K562 (cell line): Measurements from ENCODE around the gene GNB2. TPM values are rescaled to one million over a fixed set of nuclear protein-coding genes. Genes with fewer than 3 reads are reported as not detected.
A peak's percentile ranks its signal among the peaks of the same experiment; 100 is the strongest.

Experiments used
- ATAC-seq: fragments of 200-7000 bp; cut with Tn5 transposase; 3 replicates; pipeline ENCODE4 v1.9.1; 2020; ENCODE audit warnings: moderate library complexity
- BruUV-seq: library from RNA; stranded (reverse); fragments of 400-500 nt; replicated peaks from 2 replicates; lab custom pipeline; 2021; lab: Mats Ljungman, UMichigan
- CTCF ChIA-PET: fragments of 300-600 bp; formaldehyde crosslinking; extraction: SDS; loops from one replicate; lab custom pipeline; 2021; ENCODE audit warnings: low intra/inter-chr PET ratio; lab: Yijun Ruan, JAX
- POLR2A ChIA-PET: fragments of 300-600, 350-650 bp; sonication (Branson Sonifier 250); formaldehyde crosslinking; extraction: SDS; loops from one replicate; lab custom pipeline; 2021; ENCODE audit warnings: antibody characterized with exemption, inconsistent platforms; lab: Yijun Ruan, JAX
- DNase-seq, 4 experiments: peaks; one replicate each; pipeline versions ENCODE4 v3.0.0 to v3.0.0-alpha.2; 2011 to 2018; ENCODE audit warnings: low spot score in 3 of 4, mixed read lengths in 3 of 4; ENCODE audit errors: extremely low read depth in 1 of 4
- FAIRE-seq: peaks from 2 replicates; lab custom pipeline; 2011; peaks lifted over from hg19 to GRCh38; lab: Jason Lieb, UNC
- H2AFZ ChIP-seq: 2 replicates; pipeline ENCODE4 v1.6.0; 2011; ENCODE audit warnings: low read depth, low read length, control low read depth, inconsistent platforms
- H3K27ac ChIP-seq: fragments of 200-600 bp; 3 replicates; pipeline ENCODE4 v1.8.0; 2011; ENCODE audit warnings: low read depth, mild to moderate bottlenecking, control low read depth, inconsistent platforms, low read length, moderate library complexity, mixed read lengths; ENCODE audit errors: extremely low read depth
- H3K27me3 ChIP-seq, 2 experiments: fragments of 300-600 bp in 1 of 2; 2 replicates in 1 of 2; 3 replicates in 1 of 2; pipeline versions ENCODE4 v1.6.0 to v1.8.0; 2011; ENCODE audit warnings: inconsistent platforms in 2 of 2, low read length in 2 of 2, mild to moderate bottlenecking in 1 of 2, mixed read lengths in 1 of 2, moderate library complexity in 1 of 2; ENCODE audit not compliant: control insufficient read depth in 2 of 2, insufficient read depth in 2 of 2
- H3K36me3 ChIP-seq: fragments of 300-600 bp; 3 replicates; pipeline ENCODE4 v1.8.0; 2011; ENCODE audit warnings: mild to moderate bottlenecking, low read length, inconsistent platforms; ENCODE audit not compliant: control insufficient read depth, insufficient read depth
- H3K4me1 ChIP-seq, 2 experiments: fragments of 200-600 bp in 1 of 2; replicated peaks in 1 of 2; 2 replicates in 1 of 2; 3 replicates in 1 of 2; pipeline versions ENCODE4 v1.5.1 to v1.8.0; 2011; ENCODE audit warnings: inconsistent platforms in 2 of 2, low read length in 2 of 2, mild to moderate bottlenecking in 1 of 2, mixed read lengths in 1 of 2, moderate library complexity in 1 of 2; ENCODE audit not compliant: control insufficient read depth in 2 of 2, insufficient read depth in 2 of 2
- H3K4me2 ChIP-seq: 2 replicates; pipeline ENCODE4 v1.6.1; 2011; ENCODE audit warnings: low read length, control low read depth, inconsistent platforms, mixed read lengths; ENCODE audit not compliant: insufficient read depth
- H3K4me3 ChIP-seq: fragments of 200-600 bp; sonication (generic), shearing (Covaris generic); 2 replicates; pipeline ENCODE4 v1.5.1; 2016; ENCODE audit warnings: control low read depth, inconsistent platforms
- H3K79me2 ChIP-seq: fragments of 200-600 bp; 3 replicates; pipeline ENCODE4 v1.8.0; 2011; ENCODE audit warnings: low read length, inconsistent platforms; ENCODE audit not compliant: control insufficient read depth, insufficient read depth
- H3K9ac ChIP-seq, 2 experiments: 2 replicates each; pipeline versions ENCODE4 v1.6.0 to v1.6.1; 2011; ENCODE audit warnings: low read depth in 2 of 2, low read length in 2 of 2, control low read depth in 1 of 2, inconsistent platforms in 1 of 2, mild to moderate bottlenecking in 1 of 2, mixed read lengths in 1 of 2; ENCODE audit not compliant: insufficient read depth in 1 of 2
- H3K9me1 ChIP-seq: one replicate; pipeline ENCODE4 v1.6.0; 2011; ENCODE audit warnings: inconsistent platforms, mild to moderate bottlenecking, low read length, moderate library complexity; ENCODE audit not compliant: control insufficient read depth, insufficient read depth
- H3K9me3 ChIP-seq: replicated peaks from 2 replicates; pipeline ENCODE4 v1.5.1; 2011; ENCODE audit warnings: low read depth, low read length, inconsistent platforms; ENCODE audit not compliant: control insufficient read depth, insufficient read depth
- H4K20me1 ChIP-seq: replicated peaks from 2 replicates; pipeline ENCODE4 v1.6.1; 2011; ENCODE audit warnings: low read length, inconsistent platforms, mixed read lengths; ENCODE audit not compliant: control insufficient read depth, insufficient read depth
- ARID2 ChIP-seq: fragments of 450-650 bp; IDR thresholded peaks from 2 replicates; pipeline ENCODE4 v1.6.1; 2017; ENCODE audit warnings: antibody characterized with exemption, mild to moderate bottlenecking
- CBX2 ChIP-seq: fragments of 200-600 bp; sonication (generic); IDR thresholded peaks from one replicate; pipeline ENCODE4 v1.6.1; 2012; ENCODE audit warnings: mild to moderate bottlenecking, low read length, inconsistent platforms; ENCODE audit not compliant: insufficient read depth, poor library complexity, severe bottlenecking
- GTF2E2 ChIP-seq: fragments of 200-800 bp; sonication (Bioruptor generic); IDR thresholded peaks from 2 replicates; pipeline ENCODE4 v1.6.1; 2016; ENCODE audit warnings: missing genetic modification characterization, missing compliant biosample characterization
- HOXB6 ChIP-seq: fragments of 250-450 bp; sonication (Bioruptor Pico); IDR thresholded peaks from 2 replicates; pipeline ENCODE4 v1.5.1; 2022; ENCODE audit warnings: mild to moderate bottlenecking, borderline replicate concordance
- HSF4 ChIP-seq: fragments of 250-450 bp; sonication (Bioruptor Pico); IDR thresholded peaks from 2 replicates; pipeline ENCODE4 v2.1.2; 2022; ENCODE audit warnings: mild to moderate bottlenecking, moderate library complexity, borderline replicate concordance
- MXI1 ChIP-seq: IDR thresholded peaks from 2 replicates; pipeline ENCODE4 v1.6.1; 2011; ENCODE audit warnings: low read depth, mild to moderate bottlenecking, improper control_type of control experiment, low read length
- POLR2G ChIP-seq: fragments of 200-400 bp; formaldehyde crosslinking; IDR thresholded peaks from 2 replicates; pipeline ENCODE4 v1.6.1; 2017; ENCODE audit warnings: low read depth, mild to moderate bottlenecking, antibody characterized with exemption, low read length, moderate library complexity
- RAD21 ChIP-seq, 2 experiments: fragments of 250-450 bp in 1 of 2; fragments of 450-650 bp in 1 of 2; sonication (Bioruptor Pico) in 1 of 2; formaldehyde crosslinking in 1 of 2; IDR thresholded peaks in 1 of 2; conservative IDR thresholded peaks in 1 of 2; 2 replicates each; pipeline versions ENCODE4 v1.4.0 to v1.8.0; 2020 to 2022; ENCODE audit warnings: mild to moderate bottlenecking in 2 of 2, moderate library complexity in 1 of 2
- RBFOX2 ChIP-seq: fragments of 200-400 bp; formaldehyde crosslinking; IDR thresholded peaks from 2 replicates; pipeline ENCODE4 v1.6.1; 2017; ENCODE audit warnings: low read depth, mild to moderate bottlenecking, low read length, moderate library complexity
- RBM14 ChIP-seq: fragments of 200-400 bp; formaldehyde crosslinking; IDR thresholded peaks from 2 replicates; pipeline ENCODE4 v1.6.1; 2018; ENCODE audit warnings: low read depth, mild to moderate bottlenecking, low read length, moderate library complexity, borderline replicate concordance; ENCODE audit not compliant: insufficient read depth
- RHOXF2B ChIP-seq: fragments of 250-450 bp; sonication (Bioruptor Pico); conservative IDR thresholded peaks from 2 replicates; pipeline ENCODE4 v1.5.1; 2021
- SIRT6 ChIP-seq: IDR thresholded peaks from one replicate; pipeline ENCODE4 v1.6.1; 2012; ENCODE audit warnings: low read depth, mild to moderate bottlenecking, control low read depth, inconsistent platforms, low read length, moderate library complexity
- XRCC3 ChIP-seq: fragments of 450-650 bp; IDR thresholded peaks from 2 replicates; pipeline ENCODE4 v1.6.1; 2017; ENCODE audit warnings: mild to moderate bottlenecking, moderate library complexity
- ZFP1 ChIP-seq: fragments of 450-650 bp; formaldehyde crosslinking; IDR thresholded peaks from 2 replicates; pipeline ENCODE4 v1.4.0; 2020; ENCODE audit warnings: mild to moderate bottlenecking, mixed read lengths
- ZNF696 ChIP-seq: fragments of 250-450 bp; sonication (Bioruptor Pico); conservative IDR thresholded peaks from 2 replicates; pipeline ENCODE4 v1.4.0; 2020; ENCODE audit warnings: mild to moderate bottlenecking, moderate library complexity
- ZNF707 ChIP-seq: fragments of 250-450 bp; sonication (Bioruptor Pico); conservative IDR thresholded peaks from 2 replicates; pipeline ENCODE4 v1.8.0; 2022; ENCODE audit warnings: inconsistent platforms, mild to moderate bottlenecking, moderate library complexity
- WGBS: fragments of 100-300 bp; shearing (Covaris generic); methylation state at CpG from one replicate; pipeline ENCODE4 v1.1.6; 2016; ENCODE audit warnings: low coverage, mixed read lengths; ENCODE audit not compliant: insufficient coverage; ENCODE audit errors: missing lambda C conversion rate; 5-methylcytosine and 5-hydroxymethylcytosine counted together
- in situ Hi-C: fragments of 300-500 bp; cut with MboI; formaldehyde crosslinking; loops from 4 replicates; pipeline ENCODE4 v1.15.0; 2018; ENCODE audit warnings: inconsistent platforms, mixed read lengths
- intact Hi-C: fragments of 100-400 bp; cut with micrococcal nuclease; formaldehyde crosslinking; loops from 2 replicates; pipeline ENCODE4 v1.14.2; 2022
- polyA plus RNA-seq, 8 experiments: library from polyadenylated mRNA; depleted of rRNA in 4 of 8; stranded (reverse) in 5 of 8; unstranded in 3 of 8; fragments of >200 nt; fragmentation: Nextera tagmentation in 2 of 8; fragmentation: Illumina TruSeq in 1 of 8; extraction: Ambion mirVana in 2 of 8; extraction: Trizol in 1 of 8; gene quantifications; 2 replicates each; pipeline versions ENCODE4 v1.2.1 to v1.2.3, GENCODE V29; 2011 to 2014; ENCODE audit warnings: inconsistent platforms in 1 of 8, missing spikeins in 1 of 8
- total RNA-seq, 7 experiments: library from RNA; depleted of rRNA in 6 of 7; stranded (reverse); fragments of >200 nt in 6 of 7; fragmentation: Illumina TruSeq in 2 of 7; extraction: Trizol in 2 of 7; gene quantifications; 2 replicates each; pipeline versions ENCODE4 v1.2.1 to v1.2.3, GENCODE V29; 2011 to 2021; ENCODE audit warnings: low replicate concordance in 1 of 7
- TF ChIP-seq, protein P1 (sequence below), 2 experiments: fragments of 450-650 bp in 1 of 2; sonication (generic) in 1 of 2; formaldehyde crosslinking in 1 of 2; IDR thresholded peaks in 1 of 2; conservative IDR thresholded peaks in 1 of 2; 2 replicates each; pipeline versions ENCODE4 v1.6.1 to v1.8.1; 2016 to 2023; ENCODE audit warnings: mild to moderate bottlenecking in 2 of 2, moderate library complexity in 2 of 2, inconsistent platforms in 1 of 2, missing genetic modification reagents in 1 of 2

GNB2 gene
- total and polyA plus RNA-seq, 9 of the 15 experiments (the other 6 are each of a cell fraction or from before 2014, with no cell fraction given) = 0.65 to 320 (median 104) TPM

DNA sequence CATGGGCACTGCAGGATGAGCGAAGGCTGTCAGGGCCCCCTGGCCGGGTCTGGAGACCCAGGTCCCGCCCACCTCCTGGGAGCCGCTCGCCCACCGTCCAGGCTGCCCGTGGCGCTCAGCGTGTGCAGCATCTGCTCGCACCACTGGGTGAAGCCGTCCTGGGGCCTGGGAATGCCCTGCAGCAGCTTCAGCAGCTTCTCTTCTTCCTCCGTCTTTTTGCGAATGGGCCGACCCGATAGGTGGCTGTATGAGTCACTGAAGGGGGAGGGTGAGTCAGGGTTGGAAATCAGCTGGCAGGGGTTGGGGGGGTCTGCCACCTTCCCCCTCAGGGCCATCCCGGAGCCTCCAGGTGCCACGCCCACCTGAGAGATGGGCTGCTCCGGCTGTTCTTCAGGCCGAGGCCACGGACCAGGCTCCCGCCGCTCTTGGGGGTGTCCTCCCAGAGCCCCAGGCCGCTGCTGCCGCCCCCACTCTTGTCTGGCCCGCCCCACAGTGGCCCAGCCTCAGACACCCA lies 8.7 kb downstream of the GNB2 start (continued):
- no peak for TF ChIP-seq RBM14

GRCh38 chr7:100682991-100683658 lies 9.6 kb downstream of the GNB2 start:
- ChIA-PET CTCF (interaction anchor here (0.6 kb wide), 1 partner anchor 52 kb away, joined by 4 read pairs; no protein-coding TSS in a partner anchor), POLR2A (interaction anchor here (0.6 to 1.9 kb wide), 6 partner anchors 10 to 315 kb away, joined by 3 to 11 read pairs (median 4); partner anchors contain the start of genes FBXO24 and LRCH4)
- no peak overlapping the region for H2AFZ ChIP-seq
- peaks cover 4 to 81% of the 10 kb centered on the region in 2 experiments; a peak in 4 of 5 replicates for H3K4me1 ChIP-seq
- H3K9me1 ChIP-seq = no peaks in the 10 kb centered on the region
- in situ Hi-C loops = no loop called here
- H3K9me3 ChIP-seq = no peaks in the 10 kb centered on the region
- no peaks in the 10 kb centered on the region for H3K27me3 ChIP-seq
- peaks cover 4% of the 10 kb centered on the region; the same call in 1 of the 3 replicates for H3K79me2 ChIP-seq
- no peak overlapping the region for H3K27ac ChIP-seq
- 89% methylated on average over 20 of the region's 28 CpGs for WGBS
- H3K36me3 ChIP-seq = peaks cover 100% of the 10 kb centered on the region; the same call in 2 of the 3 replicates
- no peak for ATAC-seq
- peak in 1 of 4 experiments; percentile 20 for DNase-seq
- FAIRE-seq = no peak
- peak overlapping the region in 1 of 2 experiments; percentile 15; a peak in 1 of 4 replicates for H3K9ac ChIP-seq
- no peak overlapping the region for H3K4me2 ChIP-seq
- intact Hi-C loops = no loop called here
- BruUV-seq = TSS peak; percentile 1
- peaks cover 15% of the 10 kb centered on the region; the same call in 1 of the 2 replicates for H4K20me1 ChIP-seq
- H3K4me3 ChIP-seq = no peak overlapping the region
- TF ChIP-seq ZFP1 (CRISPR knock-in tag) (no peak), SIRT6 (no peak), RBFOX2 (peak; percentile 45), ARID2 (no peak), POLR2G (peak; percentile 64), ZNF696 (CRISPR knock-in tag) (no peak), HOXB6 (CRISPR knock-in tag) (no peak), XRCC3 (no peak), ZNF707 (no peak), HSF4 (no peak), MXI1 (no peak), GTF2E2 (no peak), RHOXF2B (CRISPR knock-in tag) (no peak), CBX2 (no peak), RAD21 (CRISPR knock-in tag; conservative IDR thresholded peaks at IDR 0.05 in 1 of 2, IDR thresholded peaks at IDR 0.05 in 1 of 2) (no peak)
- TF ChIP-seq, protein P1, sequence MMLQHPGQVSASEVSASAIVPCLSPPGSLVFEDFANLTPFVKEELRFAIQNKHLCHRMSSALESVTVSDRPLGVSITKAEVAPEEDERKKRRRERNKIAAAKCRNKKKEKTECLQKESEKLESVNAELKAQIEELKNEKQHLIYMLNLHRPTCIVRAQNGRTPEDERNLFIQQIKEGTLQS (IDR thresholded peaks at IDR 0.05) = no peak
- TF ChIP-seq, protein P1 (CRISPR knock-in tag; conservative IDR thresholded peaks at IDR 0.05) = no peak
